HFF-Myc (cell line): ENCODE measurements around the gene HTR1D.
"Not testable (repeated sequence)": the region's sequence is repeated elsewhere in the genome, so short reads cannot be mapped to it uniquely, and the experiment has no call there.

Source experiments
- DNase-seq: peaks from one replicate; pipeline ENCODE4 v3.0.0-alpha.2; 2011; ENCODE audit warnings: low read depth; ENCODE audit errors: extremely low read depth
- H3K4me3 ChIP-seq: replicated peaks from 2 replicates; pipeline ENCODE4 v1.5.1; 2011; ENCODE audit warnings: low read depth, mild to moderate bottlenecking, control low read depth, low read length
- CTCF ChIP-seq: IDR thresholded peaks from 2 replicates; pipeline ENCODE4 v1.5.1; 2012; ENCODE audit warnings: mild to moderate bottlenecking, low read depth, low read length, control low read depth; ENCODE audit errors: missing control alignments

HTR1D gene

GRCh38 chr1:23217421-23218115, at the start of gene HTR1D:
TSS of gene HTR1D (minus strand) at chr1:23217502. CDS start at chr1:23194219, 23,283 bp downstream.
- TF ChIP-seq CTCF, result no peak
- DNase-seq, result no peak
- H3K4me3 ChIP-seq, result peak within 1 kb of the TSS; percentile 33

- TF ChIP-seq CTCF, result no peak
- H3K4me3 ChIP-seq, result no peak overlapping the region
- DNase-seq, result no peak
These were observed 46.1 kb upstream of the HTR1D start for GRCh38 chr1:23263380-23263887.

GRCh38 chr1:23258082-23258481, 40.8 kb upstream of the HTR1D start:
- not testable (repeated sequence) for DNase-seq, H3K4me3 ChIP-seq

- not testable (repeated sequence) for H3K4me3 ChIP-seq, DNase-seq
These were observed 40.1 kb upstream of the HTR1D start for GRCh38 chr1:23257371-23257770.

GRCh38 chr1:23254584-23254983, 37.3 kb upstream of the HTR1D start:
- DNase-seq, result no peak
- no peak for TF ChIP-seq CTCF
- no peak overlapping the region for H3K4me3 ChIP-seq

GRCh38 chr1:23251812-23252211, 34.5 kb upstream of the HTR1D start:
- no peak for DNase-seq
- no peak for TF ChIP-seq CTCF
- no peak overlapping the region for H3K4me3 ChIP-seq

GRCh38 chr1:23249787-23250454, 32.6 kb upstream of the HTR1D start:
- TF ChIP-seq CTCF, result no peak
- peak; percentile 62 for DNase-seq
- no peak overlapping the region for H3K4me3 ChIP-seq

- no peak for DNase-seq
- TF ChIP-seq CTCF, result no peak
- H3K4me3 ChIP-seq, result no peak overlapping the region
These were observed 30.0 kb upstream of the HTR1D start for GRCh38 chr1:23247276-23247675.
